ENCODE measurements around the gene NPIPB9.
"Not testable (repeated sequence)": the region's sequence is repeated elsewhere in the genome, so short reads cannot be mapped to it uniquely, and the experiment has no call there.

The NPIPB9 gene

GRCh38 chr16:28751487-28751886 is at the start of gene NPIPB9:
Gene NPIPB9, plus strand, starts transcription at chr16:28751787.
- not testable (repeated sequence) for DNase-seq

DNA sequence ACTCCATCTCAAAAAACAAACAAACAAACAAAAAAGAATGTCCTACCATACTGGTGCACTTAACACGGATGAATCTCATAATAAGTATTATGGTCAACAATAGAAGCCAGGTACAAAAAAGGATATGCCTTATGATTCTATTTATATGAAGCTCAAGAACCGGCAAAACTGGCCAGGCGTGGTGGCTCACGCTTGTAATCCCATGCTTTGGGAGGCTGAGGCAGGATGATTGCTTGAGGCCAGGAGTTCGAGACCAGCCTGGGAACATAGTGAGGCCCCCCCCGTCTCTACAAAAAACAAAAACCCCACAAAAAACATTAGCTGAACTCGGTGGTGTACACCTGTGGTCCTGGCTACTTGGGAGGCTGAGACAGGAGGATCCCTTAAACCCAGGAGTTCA is 47.3 kb upstream of the NPIPB9 start:
- DNase-seq: not testable (repeated sequence)

DNA sequence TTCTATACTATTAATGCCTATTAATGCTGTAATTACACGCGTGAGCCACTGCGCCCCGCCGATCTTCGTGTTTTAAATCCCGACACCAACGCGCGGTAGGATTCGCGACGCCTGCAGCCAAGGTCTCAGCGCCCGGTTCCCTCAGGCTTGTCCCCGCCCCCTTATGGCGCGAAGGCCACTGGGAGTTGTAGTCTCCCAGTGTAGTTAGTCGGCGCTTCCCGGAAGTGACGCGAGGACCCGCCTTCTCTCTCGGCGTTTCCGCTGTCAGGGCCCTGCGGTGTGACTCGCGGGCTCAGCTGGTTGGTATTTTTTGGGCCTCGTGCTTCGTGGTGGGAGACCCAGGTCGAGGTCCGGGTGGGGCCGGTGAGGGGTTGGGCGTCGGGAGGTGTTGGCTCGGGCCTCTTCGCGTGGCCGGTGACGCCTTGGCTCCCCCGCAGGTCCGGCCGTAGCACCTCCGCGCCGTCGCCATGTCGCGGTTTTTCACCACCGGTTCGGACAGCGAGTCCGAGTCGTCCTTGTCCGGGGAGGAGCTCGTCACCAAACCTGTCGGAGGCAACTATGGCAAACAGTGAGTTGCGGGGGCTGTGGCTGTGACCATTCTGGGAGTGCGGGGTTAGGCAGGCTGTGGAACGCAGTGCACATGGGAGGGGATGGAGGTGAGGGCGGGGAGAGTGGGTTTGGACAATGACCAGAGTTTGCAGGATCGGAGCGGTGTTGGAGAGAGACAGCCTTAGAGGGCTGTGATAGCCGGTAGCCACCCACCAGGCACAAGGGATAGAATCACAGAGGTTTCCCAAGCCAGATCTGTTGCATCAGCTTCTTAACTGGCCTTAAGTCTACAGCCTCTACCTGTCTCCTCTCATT is 40.1 kb upstream of the NPIPB9 start, which contains the start of gene EIF3C:
Gene EIF3C (plus strand): TSS at position 245 of the 864 bp plus-strand sequence. CDS start 223 bp downstream, at position 468.
- not testable (repeated sequence) for DNase-seq

- not testable (repeated sequence) for DNase-seq
Observed at GRCh38 chr16:28722852-28723650, 28.5 kb upstream of the NPIPB9 start.

DNA sequence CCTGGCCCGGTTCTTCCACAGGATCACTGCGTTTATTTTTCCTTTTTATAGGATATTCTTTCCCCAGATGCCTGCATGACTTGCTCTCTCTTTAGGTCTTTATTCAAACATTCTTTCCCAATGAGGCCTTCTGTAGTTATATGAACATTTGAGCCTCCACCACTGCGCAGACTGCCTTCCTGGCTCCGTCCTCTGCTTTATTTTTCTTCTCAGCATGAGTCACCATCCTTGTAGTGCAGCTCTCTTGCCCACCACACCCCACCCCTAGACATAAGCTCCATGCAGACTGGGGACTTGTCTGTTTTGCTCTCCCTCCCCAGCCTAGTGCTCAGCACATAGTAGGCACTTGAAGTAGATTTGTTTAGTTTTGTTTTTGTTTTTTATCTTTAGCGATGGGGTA is 20.3 kb upstream of the NPIPB9 start:
- not testable (repeated sequence) for DNase-seq

DNA sequence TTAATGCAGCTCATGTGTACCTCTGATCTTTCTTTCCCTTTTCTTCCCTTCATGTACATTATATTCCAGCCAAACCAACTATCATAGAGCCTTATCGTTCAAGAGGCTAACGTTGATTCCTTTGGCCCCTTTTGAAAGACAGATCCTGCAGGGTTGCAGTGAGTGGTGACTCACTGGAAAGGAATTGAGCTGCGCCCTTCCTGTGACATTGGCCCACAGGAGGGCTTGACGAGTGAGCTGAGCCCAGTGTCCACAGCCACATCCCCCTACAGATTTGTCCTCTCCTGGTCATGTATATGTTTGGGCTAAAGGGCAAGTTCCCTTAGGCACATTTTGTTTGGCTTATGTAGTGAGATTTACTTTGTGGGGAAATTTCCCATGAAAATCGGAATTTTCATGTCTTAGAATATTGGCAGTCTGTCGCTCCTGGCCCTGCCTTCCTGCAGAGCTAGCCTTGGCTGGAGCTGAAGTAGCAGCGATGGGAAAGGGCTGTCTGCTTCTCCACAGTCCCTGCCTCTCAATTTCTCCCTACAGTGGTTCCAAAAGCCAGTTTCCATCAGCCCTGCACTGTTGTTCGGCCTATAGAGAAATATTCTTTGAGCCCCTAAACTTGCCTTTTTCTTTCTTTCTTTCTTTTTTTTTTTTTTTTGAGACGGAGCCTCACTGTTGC is 19.0 kb upstream of the NPIPB9 start:
- not testable (repeated sequence) for DNase-seq

DNA sequence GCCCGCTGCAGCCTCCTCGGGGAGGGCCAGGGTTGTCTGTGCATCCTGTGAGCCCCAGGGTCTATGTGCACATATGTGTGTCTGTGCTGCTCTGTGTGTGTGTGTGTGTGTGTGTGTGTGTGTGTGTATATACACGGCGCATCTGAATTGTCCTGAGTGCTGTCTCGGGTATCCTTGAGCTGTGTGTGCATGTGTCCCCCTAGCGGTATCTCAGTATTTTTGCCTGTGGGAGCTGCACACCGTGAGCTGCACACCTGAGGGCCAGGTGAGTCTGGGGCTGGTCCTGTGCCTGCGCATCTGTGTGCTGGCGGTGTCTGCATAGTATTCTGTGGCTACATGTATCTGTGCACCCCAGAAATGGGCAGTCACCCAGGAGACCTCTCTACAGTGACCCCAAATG is 11.8 kb upstream of the NPIPB9 start:
- DNase-seq: not testable (repeated sequence)

- not testable (repeated sequence) for DNase-seq
Observed at GRCh38 chr16:28740631-28741030, 11.0 kb upstream of the NPIPB9 start.

- not testable (repeated sequence) for DNase-seq
Observed at GRCh38 chr16:28741295-28741694, 10.3 kb upstream of the NPIPB9 start.

GRCh38 chr16:28746618-28747350 is 4.8 kb upstream of the NPIPB9 start:
- DNase-seq: not testable (repeated sequence)

DNA sequence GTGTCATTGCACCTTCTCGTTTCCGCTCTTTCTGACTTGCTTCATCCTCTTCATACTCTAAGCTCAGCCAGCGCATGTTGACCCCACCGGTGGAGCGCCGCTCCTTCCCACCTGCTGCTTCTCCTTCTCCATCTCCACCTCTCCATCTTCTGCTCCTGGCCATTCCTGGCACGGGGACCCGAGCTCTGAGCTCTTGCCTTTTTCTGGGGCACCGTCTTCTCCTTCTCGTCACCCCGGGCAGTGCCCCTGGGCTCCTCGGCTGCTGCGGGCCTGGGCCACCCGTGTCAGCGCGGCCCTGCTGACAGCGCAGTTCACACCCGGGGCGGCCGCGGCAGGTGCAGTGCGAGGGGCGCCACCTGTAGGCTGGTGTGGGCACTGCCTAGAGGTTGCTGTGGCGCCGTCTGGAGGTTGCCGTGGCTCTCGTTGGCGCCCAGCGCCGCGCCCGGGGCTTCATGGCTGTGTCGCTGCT is 1.6 kb upstream of the NPIPB9 start:
- DNase-seq: peak; percentile 21 to 32

GRCh38 chr16:28750469-28751067 is 1.0 kb upstream of the NPIPB9 start:
- not testable (repeated sequence) for DNase-seq

- not testable (repeated sequence) for DNase-seq
Observed at GRCh38 chr16:28781697-28782096, 30.1 kb downstream of the NPIPB9 start.

DNA sequence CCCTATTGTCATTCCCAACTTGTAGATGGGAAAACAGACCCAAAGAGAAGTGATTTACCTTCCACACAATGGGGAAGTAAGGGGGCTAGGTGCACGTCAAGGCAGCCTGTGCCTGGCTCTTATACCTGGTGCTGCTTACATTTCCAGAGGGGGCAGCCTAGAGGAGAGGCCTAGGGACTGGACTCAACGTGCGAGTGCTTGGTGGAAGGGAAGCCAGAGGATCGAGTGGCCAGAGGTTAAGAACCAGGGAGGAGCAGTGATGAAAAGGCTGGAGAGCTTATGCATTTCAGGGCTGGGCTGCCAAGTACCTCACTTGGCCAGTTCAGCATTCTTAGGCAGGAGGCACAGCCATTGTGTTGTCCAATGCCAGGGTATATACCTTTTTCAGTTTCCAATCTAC is 30.8 kb downstream of the NPIPB9 start:
- DNase-seq: not testable (repeated sequence)

- DNase-seq: peak; percentile 63 to 65
Observed at GRCh38 chr16:28802235-28803019, 50.8 kb downstream of the NPIPB9 start.

- DNase-seq: not testable (repeated sequence)
Observed at GRCh38 chr16:28807445-28808120, 56.0 kb downstream of the NPIPB9 start.

DNA sequence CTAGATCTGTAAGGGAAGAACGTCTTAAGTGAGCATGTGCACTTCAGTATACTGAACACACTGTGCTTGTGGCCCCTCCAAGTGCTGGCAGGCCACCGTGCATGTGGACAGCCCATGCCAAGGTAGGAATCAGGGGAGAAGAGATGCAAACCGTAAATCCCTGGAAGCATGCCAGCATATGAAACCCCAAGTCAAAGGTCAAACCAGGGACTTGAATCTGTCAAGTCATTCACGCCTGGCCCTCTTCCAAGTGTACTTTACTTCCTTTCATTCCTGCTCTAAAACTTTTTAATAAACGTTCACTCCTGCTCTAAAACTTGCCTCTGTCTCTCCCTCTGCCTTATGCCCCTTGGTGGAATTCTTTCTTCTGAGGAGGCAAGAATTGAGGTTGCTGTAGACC is 68.4 kb downstream of the NPIPB9 start:
- no peak for DNase-seq

GRCh38 chr16:28820546-28820945 is 69.0 kb downstream of the NPIPB9 start:
- DNase-seq: not testable (repeated sequence)

DNA sequence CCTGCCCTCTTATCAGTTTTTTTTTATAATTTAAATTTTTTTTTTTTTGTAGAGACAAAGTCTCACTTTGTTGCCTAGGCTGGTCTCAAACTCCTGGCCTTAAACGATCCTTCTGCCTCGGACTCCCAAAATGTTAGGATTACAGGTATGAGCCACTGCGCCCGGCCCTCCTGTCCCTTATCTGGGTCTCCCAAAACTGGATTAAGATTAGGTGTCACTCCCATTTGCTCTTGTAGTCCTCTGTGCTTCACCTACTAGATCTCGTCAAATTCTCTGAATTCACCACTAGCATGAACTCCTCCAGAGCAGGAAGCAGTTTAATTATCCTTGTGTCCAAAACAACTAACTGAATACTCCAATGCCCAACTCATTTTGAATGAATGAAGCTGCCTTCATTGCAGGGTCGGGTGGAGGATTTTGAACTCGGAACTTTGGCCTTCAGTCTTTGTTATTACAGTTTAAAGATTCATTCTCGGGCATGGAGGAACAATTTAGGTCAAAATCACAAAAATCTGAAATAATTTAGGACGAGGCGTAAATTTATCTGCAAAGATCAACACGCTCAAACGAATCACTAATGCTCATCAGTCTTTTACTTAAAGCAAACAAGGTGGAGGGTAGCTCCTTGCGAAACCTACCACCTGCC is 70.4 kb downstream of the NPIPB9 start:
- DNase-seq: no peak

All from activated CD4-positive, alpha-beta T cell treated with anti-CD3 and anti-CD28 coated beads, Interleukin-2, amount 50 U/mL, for 4 hours (primary cell).